ENCODE measurements around the gene LRRC8B. TPM values are rescaled to one million over a fixed set of nuclear protein-coding genes. Genes with fewer than 3 reads are reported as not detected.

LRRC8B gene
- total RNA-seq, 2 donors from 2014 or later: 39.2 to 39.4 TPM

- Histone ChIP-seq H3K36me3 (ENCODE audit: control insufficient read depth, insufficient read depth, low read length) (peaks cover 61% of the 10 kb centered on the region), H3K9ac (ENCODE audit: extremely low read depth, low read length, poor library complexity, severe bottlenecking) (no peak overlapping the region), H3K4me1 (ENCODE audit: control insufficient read depth, insufficient read depth, low read length) (no peaks in the 10 kb centered on the region), H3K4me3 (ENCODE audit: low read length) (no peak overlapping the region), H3K9me3 (ENCODE audit: control insufficient read depth, low read length) (peaks cover 4% of the 10 kb centered on the region), H3K27ac (ENCODE audit: low read depth, low read length) (peak overlapping the region; percentile 59), H3K27me3 (ENCODE audit: control insufficient read depth, insufficient read depth, low read length, poor library complexity, severe bottlenecking) (no peaks in the 10 kb centered on the region)
- WGBS, 2 experiments (ENCODE audit: insufficient coverage in 1 of 2, insufficient read length in 1 of 2): 81% methylated on average over 3 of the region's 3 CpGs; no CpG with 5 or more reads in 1 of the 2 experiments
- peaks cover 47% of the 10 kb centered on the region for H3K36me3 Mint-ChIP-seq (ENCODE audit: low read depth)
- H3K4me1 Mint-ChIP-seq: peaks cover 6% of the 10 kb centered on the region
- TF ChIP-seq CTCF (conservative IDR thresholded peaks at IDR 0.05): no peak
- peaks cover 9% of the 10 kb centered on the region for H3K9me3 Mint-ChIP-seq
- DNase-seq: no peak
- H3K27me3 Mint-ChIP-seq (ENCODE audit: insufficient read depth): no peaks in the 10 kb centered on the region
- no peak overlapping the region for H3K27ac Mint-ChIP-seq
- no peak overlapping the region for H3K4me3 Mint-ChIP-seq
Observed at GRCh38 chr1:89576013-89576412, 51.4 kb downstream of the LRRC8B start.

DNA sequence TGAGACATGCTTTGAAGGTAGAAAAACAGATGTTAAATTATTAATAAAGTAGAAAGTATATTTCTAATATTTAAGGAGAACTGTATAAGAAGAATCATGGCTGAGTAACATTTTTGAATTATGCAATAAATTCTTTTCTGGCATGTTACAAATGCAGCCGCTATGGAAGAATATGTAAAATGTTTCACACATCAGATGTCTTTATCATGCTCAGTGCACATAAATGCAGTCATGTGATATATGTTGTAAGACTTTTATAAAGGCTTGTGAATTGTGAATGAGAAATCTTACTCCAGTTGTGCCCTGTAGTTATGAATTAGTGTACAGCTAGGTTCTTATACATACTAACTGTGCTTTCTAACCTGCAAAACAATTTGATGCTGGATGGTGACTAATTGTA lies 53.5 kb downstream of the LRRC8B start:
- no peak for TF ChIP-seq CTCF (conservative IDR thresholded peaks at IDR 0.05)
- H3K9me3 ChIP-seq (ENCODE audit: control insufficient read depth, low read length): no peaks in the 10 kb centered on the region
- no peaks in the 10 kb centered on the region for H3K9me3 Mint-ChIP-seq
- peaks cover 63% of the 10 kb centered on the region for H3K36me3 ChIP-seq (ENCODE audit: control insufficient read depth, insufficient read depth, low read length)
- no peak overlapping the region for H3K9ac ChIP-seq (ENCODE audit: extremely low read depth, low read length, poor library complexity, severe bottlenecking)
- no peaks in the 10 kb centered on the region for H3K27me3 ChIP-seq (ENCODE audit: control insufficient read depth, insufficient read depth, low read length, poor library complexity, severe bottlenecking)
- DNase-seq: no peak
- H3K36me3 Mint-ChIP-seq (ENCODE audit: low read depth): peaks cover 51% of the 10 kb centered on the region
- WGBS, 2 experiments (ENCODE audit: insufficient coverage in 1 of 2, insufficient read length in 1 of 2): 92 to 100% methylated on average over 1 of the region's 1 CpG
- H3K4me3 ChIP-seq (ENCODE audit: low read length): no peak overlapping the region
- H3K27ac ChIP-seq (ENCODE audit: low read depth, low read length): no peak overlapping the region
- H3K27me3 Mint-ChIP-seq (ENCODE audit: insufficient read depth): no peaks in the 10 kb centered on the region
- H3K4me1 Mint-ChIP-seq: peaks cover 6% of the 10 kb centered on the region
- H3K4me3 Mint-ChIP-seq: no peak overlapping the region
- no peak overlapping the region for H3K27ac Mint-ChIP-seq
- H3K4me1 ChIP-seq (ENCODE audit: control insufficient read depth, insufficient read depth, low read length): no peaks in the 10 kb centered on the region

DNA sequence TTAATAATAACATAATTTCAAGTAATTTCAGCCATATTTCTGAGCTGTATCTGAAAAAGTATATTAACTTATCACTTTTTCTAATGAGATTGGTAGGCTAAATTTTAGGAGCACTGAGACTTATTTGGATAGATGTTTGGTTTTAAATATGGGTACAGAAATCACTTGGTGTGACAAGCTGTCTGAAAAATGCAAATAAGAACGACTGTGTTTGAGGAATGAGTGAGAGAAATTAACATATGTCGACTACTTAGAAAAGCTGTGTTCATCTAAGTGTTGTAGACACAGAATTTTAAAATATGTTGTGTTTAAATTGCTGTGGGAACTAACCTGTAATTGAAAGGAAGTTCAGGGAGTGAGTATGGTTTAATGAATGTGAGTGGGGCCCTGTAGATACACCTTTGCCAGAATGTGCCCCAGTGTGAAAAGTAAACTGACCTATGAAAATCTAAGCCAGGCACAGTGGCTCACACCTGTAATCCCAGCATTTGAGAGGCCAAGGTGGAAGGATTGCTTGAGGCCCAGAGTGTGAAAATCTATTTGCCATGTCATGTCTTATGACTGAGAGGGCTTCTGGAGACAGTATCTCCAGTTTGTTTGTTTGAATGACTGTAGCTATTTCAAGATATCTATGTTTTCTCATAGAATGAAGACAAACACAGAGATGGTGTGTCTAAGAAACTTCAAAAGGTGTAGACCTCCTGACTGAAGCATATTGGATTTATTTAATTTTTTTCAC lies 54.5 kb downstream of the LRRC8B start:
- TF ChIP-seq CTCF (conservative IDR thresholded peaks at IDR 0.05): no peak
- no peaks in the 10 kb centered on the region for H3K9me3 Mint-ChIP-seq
- DNase-seq: no peak
- peaks cover 6% of the 10 kb centered on the region for H3K4me1 Mint-ChIP-seq
- peak overlapping the region; percentile 8 for H3K27ac Mint-ChIP-seq
- H3K4me3 ChIP-seq (ENCODE audit: low read length): no peak overlapping the region
- no peaks in the 10 kb centered on the region for H3K9me3 ChIP-seq (ENCODE audit: control insufficient read depth, low read length)
- H3K4me3 Mint-ChIP-seq: no peak overlapping the region
- no peak overlapping the region for H3K9ac ChIP-seq (ENCODE audit: extremely low read depth, low read length, poor library complexity, severe bottlenecking)
- H3K27me3 Mint-ChIP-seq (ENCODE audit: insufficient read depth): no peaks in the 10 kb centered on the region
- H3K27me3 ChIP-seq (ENCODE audit: control insufficient read depth, insufficient read depth, low read length, poor library complexity, severe bottlenecking): no peaks in the 10 kb centered on the region
- no peaks in the 10 kb centered on the region for H3K4me1 ChIP-seq (ENCODE audit: control insufficient read depth, insufficient read depth, low read length)
- 79 to 83% methylated on average over 2 of the region's 2 CpGs for WGBS, 2 experiments (ENCODE audit: insufficient coverage in 1 of 2, insufficient read length in 1 of 2)
- H3K36me3 ChIP-seq (ENCODE audit: control insufficient read depth, insufficient read depth, low read length): peaks cover 66% of the 10 kb centered on the region
- H3K36me3 Mint-ChIP-seq (ENCODE audit: low read depth): peaks cover 56% of the 10 kb centered on the region
- H3K27ac ChIP-seq (ENCODE audit: low read depth, low read length): no peak overlapping the region
